OCI-LY7 (cell line): ENCODE measurements around the gene GPR78. TPM values are rescaled to one million over a fixed set of nuclear protein-coding genes. Genes with fewer than 3 reads are reported as not detected.

Experiments used
- Bru-seq: library from RNA; stranded (reverse); fragments of 400-500 nt; gene quantifications from one replicate; lab custom pipeline; 2021; lab: Mats Ljungman, UMichigan
- BruChase-seq, 2 experiments: library from RNA; stranded (reverse); fragments of 400-500 nt; gene quantifications; one replicate each; lab custom pipeline; 2021; lab: Mats Ljungman, UMichigan
- BruUV-seq: library from RNA; stranded (reverse); fragments of 400-500 nt; replicated peaks from 2 replicates; lab custom pipeline; 2021; lab: Mats Ljungman, UMichigan
- CTCF ChIA-PET: fragments of 300-600 bp; sonication (Branson Sonifier 250); formaldehyde crosslinking; loops from one replicate; lab custom pipeline; 2022; ENCODE audit warnings: antibody characterized with exemption; ENCODE audit not compliant: unreplicated experiment; lab: Charles Lee
- POLR2A ChIA-PET: fragments of 300-600 bp; sonication (Branson Sonifier 250); formaldehyde crosslinking; loops from one replicate; lab custom pipeline; 2022; ENCODE audit warnings: antibody characterized with exemption; lab: Charles Lee
- DNase-seq: peaks from one replicate; pipeline ENCODE4 v3.0.0-alpha.2; 2015; ENCODE audit warnings: low spot score
- H2AFZ ChIP-seq: fragments of 200-600 bp; sonication (generic), shearing (Covaris generic); 2 replicates; pipeline ENCODE4 v1.6.1; 2014; ENCODE audit warnings: mild to moderate bottlenecking, antibody characterized with exemption, low read length, moderate library complexity
- H3K27ac ChIP-seq: fragments of 200-600 bp; sonication (generic); 2 replicates; pipeline ENCODE4 v1.5.1; 2014; ENCODE audit warnings: mixed run types, low read depth, mild to moderate bottlenecking, moderate library complexity, low read length, inconsistent platforms; ENCODE audit not compliant: poor library complexity, severe bottlenecking
- H3K36me3 ChIP-seq: fragments of 200-600 bp; sonication (generic); 2 replicates; pipeline ENCODE4 v1.6.1; 2014; ENCODE audit warnings: mild to moderate bottlenecking, antibody characterized with exemption, low read length, moderate library complexity, mixed read lengths; ENCODE audit not compliant: insufficient read depth
- H3K4me1 ChIP-seq: fragments of 200-600 bp; sonication (generic); 2 replicates; pipeline ENCODE4 v1.5.1; 2014; ENCODE audit warnings: mild to moderate bottlenecking, low read length; ENCODE audit not compliant: insufficient read depth, poor library complexity, severe bottlenecking
- H3K4me2 ChIP-seq: fragments of 200-600 bp; sonication (generic); 2 replicates; pipeline ENCODE4 v1.6.1; 2014; ENCODE audit warnings: mild to moderate bottlenecking, low read length
- H3K4me3 ChIP-seq: fragments of 200-600 bp; sonication (generic); 2 replicates; pipeline ENCODE4 v1.5.1; 2014; ENCODE audit warnings: mild to moderate bottlenecking, low read depth, low read length; ENCODE audit not compliant: poor library complexity, severe bottlenecking
- H3K79me2 ChIP-seq: fragments of 200-600 bp; sonication (generic); 2 replicates; pipeline ENCODE4 v1.6.1; 2016; ENCODE audit warnings: low read depth, mild to moderate bottlenecking, low read length, moderate library complexity, mixed read lengths; ENCODE audit not compliant: insufficient read depth
- H3K9me2 ChIP-seq: fragments of 200-600 bp; sonication (generic); 2 replicates; pipeline ENCODE4 v1.6.1; 2016; ENCODE audit warnings: mild to moderate bottlenecking, low read length, mixed read lengths; ENCODE audit not compliant: insufficient read depth
- H3K9me3 ChIP-seq: fragments of 200-600 bp; sonication (generic); 2 replicates; pipeline ENCODE4 v1.6.1; 2014; ENCODE audit warnings: mild to moderate bottlenecking, mixed run types, low read length, mixed read lengths
- H4K20me1 ChIP-seq: fragments of 200-600 bp; sonication (generic); 2 replicates; pipeline ENCODE4 v1.6.1; 2014; ENCODE audit warnings: mild to moderate bottlenecking, antibody characterized with exemption, low read length, moderate library complexity, mixed read lengths; ENCODE audit not compliant: insufficient read depth
- EZH2phosphoT487 ChIP-seq: fragments of 200-600 bp; sonication (generic); IDR thresholded peaks from 2 replicates; pipeline ENCODE4 v1.6.1; 2018; ENCODE audit warnings: low read depth, borderline replicate concordance, mild to moderate bottlenecking, mixed run types, antibody characterized with exemption, low read length, moderate library complexity, mixed read lengths
- intact Hi-C: fragments of 100-400 bp; cut with micrococcal nuclease; formaldehyde crosslinking; loops from one replicate; pipeline ENCODE4 v1.10.0; 2022; ENCODE audit not compliant: unreplicated experiment
- long read RNA-seq: library from polyadenylated mRNA; stranded (forward); transcript quantifications from one replicate; pipeline ENCODE4 v2.0.0, GENCODE V29; 2022
- total RNA-seq, 2 experiments: library from RNA; depleted of rRNA in 1 of 2; stranded (reverse); fragments of >200 nt in 1 of 2; shearing (Covaris generic) in 1 of 2; gene quantifications; 2 replicates each; pipeline ENCODE4 v1.2.3, GENCODE V29; 2014 to 2022
- TF ChIP-seq, protein P1 (sequence below): fragments of 200-600 bp; sonication (generic); conservative IDR thresholded peaks from 2 replicates; pipeline ENCODE4 v1.5.1; 2014; ENCODE audit warnings: mild to moderate bottlenecking, antibody characterized with exemption, low read length, moderate library complexity, mixed read lengths

Gene GPR78, protein sequence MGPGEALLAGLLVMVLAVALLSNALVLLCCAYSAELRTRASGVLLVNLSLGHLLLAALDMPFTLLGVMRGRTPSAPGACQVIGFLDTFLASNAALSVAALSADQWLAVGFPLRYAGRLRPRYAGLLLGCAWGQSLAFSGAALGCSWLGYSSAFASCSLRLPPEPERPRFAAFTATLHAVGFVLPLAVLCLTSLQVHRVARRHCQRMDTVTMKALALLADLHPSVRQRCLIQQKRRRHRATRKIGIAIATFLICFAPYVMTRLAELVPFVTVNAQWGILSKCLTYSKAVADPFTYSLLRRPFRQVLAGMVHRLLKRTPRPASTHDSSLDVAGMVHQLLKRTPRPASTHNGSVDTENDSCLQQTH
- total RNA-seq (2014; rRNA removed; shearing (Covaris generic)), result not detected in 2 replicates
- not detected in 2 replicates for total RNA-seq (2022)
- not detected for Bru-seq, nascent RNA
- BruChase-seq, experiment 1, labeled RNA remaining after a 6-hour chase, result not detected
- not detected for BruChase-seq, experiment 2, labeled RNA remaining after a 2-hour chase
- long read RNA-seq, result 0 reads

DNA sequence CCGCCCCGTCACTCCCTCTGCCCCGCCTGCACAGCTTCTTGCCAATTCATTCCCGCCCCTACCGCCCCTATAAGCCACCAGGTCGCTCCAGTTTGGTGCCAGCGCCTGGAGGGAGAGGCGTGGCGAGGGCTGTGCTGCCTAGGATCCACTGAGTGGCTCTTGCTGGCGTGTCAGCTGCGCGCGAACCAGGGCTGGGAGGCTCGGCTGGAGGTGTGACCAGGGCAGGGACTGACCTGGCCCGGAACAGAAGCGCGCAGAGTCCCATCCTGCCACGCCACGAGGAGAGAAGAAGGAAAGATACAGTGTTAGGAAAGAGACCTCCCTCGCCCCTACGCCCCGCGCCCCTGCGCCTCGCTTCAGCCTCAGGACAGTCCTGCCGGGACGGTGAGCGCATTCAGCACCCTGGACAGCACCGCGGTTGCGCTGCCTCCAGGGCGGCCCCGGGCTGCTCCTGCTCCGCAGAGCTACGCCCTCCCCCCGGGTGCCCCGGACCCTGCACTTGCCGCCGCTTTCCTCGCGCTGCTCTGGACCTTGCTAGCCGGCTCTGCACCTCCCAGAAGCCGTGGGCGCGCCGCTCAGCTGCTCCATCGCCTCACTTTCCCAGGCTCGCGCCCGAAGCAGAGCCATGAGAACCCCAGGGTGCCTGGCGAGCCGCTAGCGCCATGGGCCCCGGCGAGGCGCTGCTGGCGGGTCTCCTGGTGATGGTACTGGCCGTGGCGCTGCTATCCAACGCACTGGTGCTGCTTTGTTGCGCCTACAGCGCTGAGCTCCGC lies at the start of gene GPR78:
TSS of gene GPR78 (plus strand) at position 72 of the 773 bp plus-strand sequence. CDS start at position 663, 591 bp downstream.
- intact Hi-C loops, result no loop called here
- Histone ChIP-seq H3K4me2 (no peak within 1 kb of the TSS), H3K36me3 (no peaks in the 10 kb centered on the region), H2AFZ (no peak within 1 kb of the TSS), H3K9me3 (no peaks in the 10 kb centered on the region), H3K4me1 (no peaks in the 10 kb centered on the region), H3K79me2 (no peaks in the 10 kb centered on the region), H3K27ac (no peak within 1 kb of the TSS), H3K9me2 (no peaks in the 10 kb centered on the region), H3K4me3 (no peak within 1 kb of the TSS), H4K20me1 (no peaks in the 10 kb centered on the region)
- no TSS peak for BruUV-seq
- TF ChIP-seq, protein P1, sequence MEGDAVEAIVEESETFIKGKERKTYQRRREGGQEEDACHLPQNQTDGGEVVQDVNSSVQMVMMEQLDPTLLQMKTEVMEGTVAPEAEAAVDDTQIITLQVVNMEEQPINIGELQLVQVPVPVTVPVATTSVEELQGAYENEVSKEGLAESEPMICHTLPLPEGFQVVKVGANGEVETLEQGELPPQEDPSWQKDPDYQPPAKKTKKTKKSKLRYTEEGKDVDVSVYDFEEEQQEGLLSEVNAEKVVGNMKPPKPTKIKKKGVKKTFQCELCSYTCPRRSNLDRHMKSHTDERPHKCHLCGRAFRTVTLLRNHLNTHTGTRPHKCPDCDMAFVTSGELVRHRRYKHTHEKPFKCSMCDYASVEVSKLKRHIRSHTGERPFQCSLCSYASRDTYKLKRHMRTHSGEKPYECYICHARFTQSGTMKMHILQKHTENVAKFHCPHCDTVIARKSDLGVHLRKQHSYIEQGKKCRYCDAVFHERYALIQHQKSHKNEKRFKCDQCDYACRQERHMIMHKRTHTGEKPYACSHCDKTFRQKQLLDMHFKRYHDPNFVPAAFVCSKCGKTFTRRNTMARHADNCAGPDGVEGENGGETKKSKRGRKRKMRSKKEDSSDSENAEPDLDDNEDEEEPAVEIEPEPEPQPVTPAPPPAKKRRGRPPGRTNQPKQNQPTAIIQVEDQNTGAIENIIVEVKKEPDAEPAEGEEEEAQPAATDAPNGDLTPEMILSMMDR, result no peak
- no peak for TF ChIP-seq EZH2phosphoT487
- ChIA-PET POLR2A (no interaction called here), CTCF (no interaction called here)
- DNase-seq, result no peak

DNA sequence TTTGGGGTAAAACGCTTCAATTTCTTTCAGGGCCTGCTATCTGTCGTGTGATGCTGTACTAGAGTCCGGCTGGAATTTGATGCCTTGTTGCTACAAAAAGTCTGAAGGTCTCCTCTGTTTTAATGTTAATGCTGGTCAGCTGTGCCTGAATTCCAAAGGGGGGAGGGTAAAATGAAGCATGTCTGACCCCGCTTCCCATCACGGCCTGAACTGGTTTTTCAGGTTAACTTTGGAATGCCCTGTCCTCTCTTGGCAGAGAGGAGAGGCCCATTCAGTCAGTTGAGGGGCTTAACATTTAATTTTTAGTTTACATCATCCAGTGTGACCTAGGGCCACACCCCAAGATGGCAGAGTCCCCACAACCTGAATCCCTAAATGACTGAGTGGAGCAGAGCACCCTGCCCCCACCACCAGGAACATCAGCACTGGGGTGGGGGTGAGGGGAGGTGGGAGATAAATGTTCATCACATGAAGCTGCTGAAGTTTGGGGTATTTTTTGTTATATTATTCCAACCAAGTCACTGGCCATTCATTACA lies 47.9 kb upstream of the GPR78 start:
- no peaks in the 10 kb centered on the region for H3K36me3 ChIP-seq
- no peaks in the 10 kb centered on the region for H3K4me1 ChIP-seq
- H2AFZ ChIP-seq, result no peak overlapping the region
- no TSS peak for BruUV-seq
- intact Hi-C loops, result no loop called here
- H3K4me3 ChIP-seq, result no peak overlapping the region
- POLR2A ChIA-PET, result no interaction called here
- CTCF ChIA-PET, result no interaction called here
- H3K79me2 ChIP-seq, result no peaks in the 10 kb centered on the region
- no peak for DNase-seq
- TF ChIP-seq, protein P1, result no peak
- no peak for TF ChIP-seq EZH2phosphoT487
- no peak overlapping the region for H3K27ac ChIP-seq
- no peaks in the 10 kb centered on the region for H4K20me1 ChIP-seq
- no peaks in the 10 kb centered on the region for H3K9me2 ChIP-seq
- no peaks in the 10 kb centered on the region for H3K9me3 ChIP-seq
- H3K4me2 ChIP-seq, result no peak overlapping the region
